ENCODE measurements around the gene ZSCAN31. TPM values are rescaled to one million over a fixed set of nuclear protein-coding genes. Genes with fewer than 3 reads are reported as not detected.

The ZSCAN31 gene
- total RNA-seq, 1 donor from 2014 or later, result 0.21 TPM

GRCh38 chr6:28343898-28344677 lies 8.1 kb upstream of the ZSCAN31 start:
- no peak for DNase-seq (ENCODE audit: low spot score in 2 of 2)
- intact Hi-C loops (cut with DNase I), result no loop called here
- no peak for TF ChIP-seq CTCF (IDR thresholded peaks at IDR 0.05)
- H3K4me3 ChIP-seq, result no peak overlapping the region
- no peaks in the 10 kb centered on the region for H3K36me3 ChIP-seq
- no peaks in the 10 kb centered on the region for H3K9me3 ChIP-seq
- no peak overlapping the region for H3K27ac ChIP-seq
- no peaks in the 10 kb centered on the region for H3K27me3 ChIP-seq
- no peaks in the 10 kb centered on the region for H3K4me1 ChIP-seq

GRCh38 chr6:28340310-28341095 lies 4.6 kb upstream of the ZSCAN31 start:
- Histone ChIP-seq H3K4me1 (peaks cover 0 to 8% of the 10 kb centered on the region in 2 donors), H3K27ac (no peak overlapping the region), H3K9me3 (no peaks in the 10 kb centered on the region), H3K36me3 (no peaks in the 10 kb centered on the region), H3K4me3 (no peak overlapping the region), H3K27me3 (no peaks in the 10 kb centered on the region)
- intact Hi-C loops (cut with DNase I), result no loop called here
- no peak for DNase-seq (ENCODE audit: low spot score in 2 of 2)
- TF ChIP-seq CTCF (IDR thresholded peaks at IDR 0.05), result no peak

- Histone ChIP-seq H3K36me3 (no peaks in the 10 kb centered on the region), H3K27me3 (no peaks in the 10 kb centered on the region), H3K4me1 (peaks cover 0 to 8% of the 10 kb centered on the region in 2 donors), H3K4me3 (peak overlapping the region; percentile 69 to 83), H3K9me3 (no peaks in the 10 kb centered on the region), H3K27ac (peak overlapping the region; percentile 96 to 99)
- no peak for DNase-seq (ENCODE audit: low spot score in 2 of 2)
- TF ChIP-seq CTCF (IDR thresholded peaks at IDR 0.05), result no peak
- intact Hi-C loops (cut with DNase I), result loop anchor here (5.0 to 10.0 kb wide), 6 partner anchors 200 to 1728 kb away; partner anchors contain the start of genes POLR1H, PPP1R11 and ZNF165
Observed at GRCh38 chr6:28337121-28337520, 1.2 kb upstream of the ZSCAN31 start.

- Histone ChIP-seq H3K36me3 (no peaks in the 10 kb centered on the region), H3K4me1 (peaks cover 0 to 8% of the 10 kb centered on the region in 2 donors), H3K9me3 (no peaks in the 10 kb centered on the region), H3K27me3 (no peaks in the 10 kb centered on the region), H3K4me3 (peak overlapping the region; percentile 69 to 83), H3K27ac (peak overlapping the region; percentile 96 to 99)
- intact Hi-C loops (cut with DNase I), result loop anchor here (1.0 to 10.0 kb wide), 8 partner anchors 13 to 1728 kb away; partner anchors contain the start of genes POLR1H, PPP1R11, ZKSCAN3 and ZNF165
- DNase-seq (ENCODE audit: low spot score in 2 of 2), result no peak
- TF ChIP-seq CTCF (IDR thresholded peaks at IDR 0.05), result no peak
Observed at GRCh38 chr6:28336284-28337120, 554 bp upstream of the ZSCAN31 start.

- Histone ChIP-seq H3K36me3 (no peaks in the 10 kb centered on the region), H3K4me3 (peak overlapping the region; percentile 69 to 83), H3K4me1 (peaks cover 0 to 8% of the 10 kb centered on the region in 2 donors), H3K9me3 (no peaks in the 10 kb centered on the region), H3K27ac (peak overlapping the region; percentile 96 to 99), H3K27me3 (no peaks in the 10 kb centered on the region)
- intact Hi-C loops (cut with DNase I), result loop anchor here (2.0 to 10.0 kb wide), 7 partner anchors 68 to 1730 kb away; partner anchors contain the start of genes POLR1H, PPP1R11, ZNF165 and ZSCAN26
- DNase-seq (ENCODE audit: low spot score in 2 of 2), result peak in 1 of 2 donors; percentile 98
- no peak for TF ChIP-seq CTCF (IDR thresholded peaks at IDR 0.05)
Observed at GRCh38 chr6:28335040-28335563, 846 bp downstream of the ZSCAN31 start.

All from ascending aorta (tissue), 2 donors.